GM23338 (cell line): ENCODE results near the gene NT5C1A.

Source experiments
- CREB1 ChIP-seq: fragments of 250-450 bp; sonication (Bioruptor Pico); IDR thresholded peaks from 2 replicates; pipeline ENCODE4 v1.5.0; 2020; ENCODE audit warnings: low read depth, mild to moderate bottlenecking, moderate library complexity
- CTCF ChIP-seq, 2 experiments: fragments of 200-600 bp in 1 of 2; sonication (generic) in 1 of 2; conservative IDR thresholded peaks; 2 replicates each; pipeline versions ENCODE4 v1.5.1 to v1.6.1; 2016 to 2017; ENCODE audit warnings: antibody characterized with exemption in 2 of 2, low read depth in 2 of 2, mild to moderate bottlenecking in 2 of 2, moderate library complexity in 1 of 2
- JUNB ChIP-seq: IDR thresholded peaks from one replicate; pipeline ENCODE4 v1.6.1; 2016; ENCODE audit warnings: antibody characterized with exemption; ENCODE audit not compliant: unreplicated experiment
- POLR2AphosphoS5 ChIP-seq: IDR thresholded peaks from 2 replicates; pipeline ENCODE4 v1.6.1; 2016; ENCODE audit warnings: antibody characterized with exemption, low read depth
- REST ChIP-seq: IDR thresholded peaks from one replicate; pipeline ENCODE4 v1.6.1; 2018; ENCODE audit warnings: antibody characterized with exemption; ENCODE audit not compliant: unreplicated experiment

- TF ChIP-seq POLR2AphosphoS5 = no peak
- TF ChIP-seq CTCF (conservative IDR thresholded peaks at IDR 0.05; ENCODE audit: low read depth in 2 of 2) = no peak
- TF ChIP-seq CREB1 (CRISPR knock-in tag) = no peak
- TF ChIP-seq REST = no peak
- no peak for TF ChIP-seq JUNB
These were observed 54.3 kb downstream of the NT5C1A start for GRCh38 chr1:39617488-39618049.
